HL-60/S4 treated with phorbol 12-myristate 13-acetate at 8.2 ng/mL for 4 days and 3 days (cell line): ENCODE results near the gene VDR.

ENCODE experiments used
- in situ Hi-C: fragments of 300-500 bp; cut with MboI; formaldehyde crosslinking; loops from 2 replicates; pipeline ENCODE4 v1.15.0; 2022; ENCODE audit warnings: low sequenced_read_pairs

The VDR gene

DNA sequence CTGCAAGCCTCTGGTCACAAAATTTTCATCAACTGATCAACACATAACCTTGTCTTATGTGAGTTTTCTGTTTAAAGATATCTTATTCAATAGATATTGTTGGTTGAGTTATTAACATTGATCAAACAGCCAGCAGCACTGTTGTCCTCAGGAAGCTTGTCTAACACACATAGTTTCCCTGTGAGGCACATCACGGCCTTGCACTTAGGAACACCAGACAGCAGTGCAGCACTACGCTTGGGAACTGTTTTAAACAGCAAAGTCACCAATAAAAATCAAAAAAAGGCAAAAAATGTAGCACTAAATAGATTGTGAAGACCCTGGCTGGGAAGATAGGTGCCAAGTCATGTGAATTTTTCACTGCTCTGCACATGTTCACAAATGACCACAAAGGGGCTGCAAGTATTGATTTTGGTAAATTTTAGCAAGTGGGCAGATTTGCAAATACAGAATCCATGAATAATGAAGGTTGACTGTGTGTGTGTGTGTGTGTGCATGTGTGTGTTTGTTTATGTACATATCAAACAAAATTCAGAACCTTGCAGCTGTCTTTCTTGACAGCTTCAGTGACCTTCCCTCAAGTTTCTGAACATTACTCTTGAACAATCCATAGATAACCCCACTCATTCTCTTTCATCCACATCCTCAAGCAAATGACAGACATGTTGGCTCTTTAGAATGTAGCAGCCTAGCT lies 28.9 kb downstream of the VDR start:
- in situ Hi-C loops: no loop called here

DNA sequence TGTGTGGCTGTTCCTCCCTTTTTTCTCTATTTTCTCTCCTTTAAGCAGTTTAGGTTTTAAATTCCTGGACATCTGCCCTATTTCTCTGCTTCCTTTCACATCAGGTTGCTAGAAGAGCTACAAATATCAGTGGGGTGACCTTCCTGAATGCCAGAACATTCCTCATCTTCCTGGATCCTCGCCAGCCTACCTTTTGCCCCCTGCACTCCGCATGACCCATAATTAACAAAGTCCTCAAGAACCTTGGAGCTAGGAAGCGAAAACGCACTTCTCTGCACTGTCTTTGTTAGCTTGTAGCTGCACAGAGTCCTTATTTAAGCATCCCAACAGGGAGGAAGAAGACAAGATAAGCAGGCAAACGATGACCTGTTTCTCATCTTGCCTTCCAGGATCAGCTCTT lies 30.5 kb downstream of the VDR start:
- in situ Hi-C loops: no loop called here

DNA sequence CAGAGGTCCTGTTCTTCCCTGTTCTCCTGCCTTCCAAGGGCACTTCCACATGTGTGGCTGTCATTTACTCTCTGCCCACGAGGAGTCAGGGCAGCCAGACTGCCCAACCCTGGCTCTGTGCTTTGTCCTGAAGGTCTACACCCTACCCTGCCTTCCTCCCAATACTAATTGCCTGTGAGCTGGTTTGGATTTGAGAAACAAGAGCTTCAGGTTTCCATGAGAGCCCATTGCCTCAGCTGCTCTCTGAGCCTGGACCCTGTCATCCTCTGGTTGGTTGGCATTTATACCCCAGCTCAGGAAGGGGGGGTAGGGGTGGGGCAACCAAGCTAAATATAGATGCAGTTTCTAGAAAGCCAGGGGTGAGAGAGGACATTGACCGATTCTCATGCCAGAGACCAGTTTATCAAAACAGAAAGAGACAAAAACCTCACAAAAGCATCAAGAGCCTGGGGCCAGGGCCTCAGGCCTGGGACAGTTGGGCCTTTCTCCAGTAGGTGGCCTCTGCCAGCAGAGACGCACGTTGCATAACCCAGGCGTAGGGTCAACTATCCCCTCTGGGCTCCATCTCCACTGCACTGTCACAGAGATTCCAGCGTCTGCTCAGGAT lies 34.5 kb downstream of the VDR start:
- in situ Hi-C loops: no loop called here

DNA sequence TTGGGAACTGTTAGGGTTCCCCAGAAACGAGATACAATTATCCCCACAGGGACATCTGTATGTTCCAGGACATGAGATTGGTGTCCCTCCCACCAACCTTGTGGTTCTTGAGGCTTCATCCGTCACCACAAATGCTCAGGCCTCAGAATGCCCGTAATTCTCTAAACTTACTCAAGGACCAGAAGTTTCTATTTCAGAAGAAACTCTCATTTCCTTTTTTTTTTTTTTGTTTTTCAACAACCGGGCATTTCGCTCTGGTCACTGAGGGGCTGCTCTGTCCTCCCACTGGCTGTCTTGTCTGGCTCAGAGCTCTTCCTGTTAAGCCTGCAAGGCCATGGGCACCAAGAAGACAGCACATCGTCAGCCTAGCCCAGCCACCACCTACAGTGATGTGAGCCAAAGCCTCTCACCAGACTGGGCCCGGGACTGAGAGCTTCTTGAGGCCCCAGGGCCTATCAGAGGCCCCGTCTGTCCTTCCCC lies 36.2 kb downstream of the VDR start:
- in situ Hi-C loops: no loop called here

DNA sequence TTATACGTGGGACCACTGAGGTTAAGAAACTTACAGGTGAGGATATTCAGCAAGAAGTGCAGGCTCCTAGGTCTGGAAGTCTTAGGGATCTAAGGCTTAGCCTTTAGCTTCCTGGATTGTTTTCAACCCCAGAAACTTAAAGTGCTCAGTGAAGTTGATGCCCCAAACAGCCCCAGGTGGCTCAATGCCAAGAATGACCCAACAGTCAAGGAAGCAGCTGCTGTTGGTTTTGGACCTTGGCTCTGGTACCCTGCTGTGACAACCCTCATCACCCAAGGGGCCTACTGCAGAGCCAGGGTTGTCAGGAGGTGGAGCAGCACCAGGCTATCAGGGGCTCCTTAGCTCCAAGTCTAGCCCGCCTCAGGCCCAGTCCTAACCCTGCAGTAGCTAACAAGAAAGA lies 36.8 kb downstream of the VDR start:
- in situ Hi-C loops: no loop called here

DNA sequence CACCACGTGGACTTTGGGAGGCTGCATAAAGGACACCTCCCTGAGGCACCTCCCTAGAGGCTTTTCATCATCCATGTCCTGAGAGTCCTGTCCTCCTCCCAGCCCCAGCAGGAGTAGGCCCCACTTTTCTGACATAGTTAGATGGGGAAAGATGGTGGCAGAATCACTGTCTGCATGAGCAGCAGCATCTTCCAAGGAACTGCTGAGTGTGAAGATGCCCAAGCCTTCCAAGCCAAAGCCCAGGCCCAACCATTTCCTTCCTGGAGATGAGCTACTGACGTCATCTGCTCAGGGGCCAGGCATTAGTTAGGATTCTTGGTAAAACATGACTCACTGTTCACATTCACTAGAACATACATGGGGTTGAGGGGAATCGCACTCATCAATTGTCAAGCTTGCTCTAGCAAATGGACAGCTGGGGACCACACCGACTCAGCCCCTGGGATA lies 37.3 kb downstream of the VDR start:
- in situ Hi-C loops: no loop called here

DNA sequence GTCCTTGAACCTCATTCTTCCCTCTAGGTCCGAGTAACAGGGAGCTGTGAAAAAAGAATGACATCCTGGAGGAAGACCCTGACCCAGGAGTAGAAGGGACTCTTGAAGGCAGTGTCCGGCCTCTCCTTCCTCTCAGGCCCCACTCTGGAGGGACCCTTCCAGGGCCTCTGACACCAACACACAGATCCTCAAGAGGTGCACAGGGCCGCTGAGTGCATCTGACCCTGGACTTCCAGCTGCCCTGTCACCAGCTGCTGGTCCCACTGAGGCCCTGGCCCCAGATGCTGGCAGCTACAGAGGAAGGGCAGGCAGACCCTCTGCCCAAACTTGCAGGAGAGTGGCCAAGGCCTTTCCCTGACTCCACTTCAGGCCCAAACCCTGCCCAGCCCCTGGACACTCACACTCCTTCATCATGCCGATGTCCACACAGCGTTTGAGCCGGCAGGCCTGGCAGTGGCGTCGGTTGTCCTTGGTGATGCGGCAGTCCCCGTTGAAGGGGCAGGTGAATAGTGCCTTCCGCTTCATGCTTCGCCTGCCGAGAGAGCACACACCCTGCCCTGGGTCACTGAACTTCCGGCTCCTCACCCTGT lies 40.1 kb downstream of the VDR start:
- in situ Hi-C loops: no loop called here

DNA sequence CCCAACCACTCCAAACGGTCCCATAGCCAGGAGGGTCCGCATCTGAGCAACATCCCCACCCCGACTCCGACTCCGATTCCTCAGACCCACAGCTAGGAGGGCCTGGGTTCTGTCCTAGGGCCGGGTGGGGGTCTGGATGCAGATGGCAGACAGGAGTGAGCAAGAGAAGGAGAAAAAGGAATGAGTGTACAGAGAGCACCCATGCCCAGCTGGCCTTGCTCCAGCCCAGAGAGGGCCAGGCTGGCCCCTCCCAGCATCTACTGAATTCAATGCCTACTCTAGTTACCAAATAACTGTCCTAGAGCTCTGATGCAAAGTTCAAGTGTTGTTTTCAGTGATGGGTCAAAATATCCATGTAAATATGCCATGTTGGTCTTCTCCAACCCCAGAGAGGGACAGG lies 40.8 kb downstream of the VDR start:
- in situ Hi-C loops: no loop called here

DNA sequence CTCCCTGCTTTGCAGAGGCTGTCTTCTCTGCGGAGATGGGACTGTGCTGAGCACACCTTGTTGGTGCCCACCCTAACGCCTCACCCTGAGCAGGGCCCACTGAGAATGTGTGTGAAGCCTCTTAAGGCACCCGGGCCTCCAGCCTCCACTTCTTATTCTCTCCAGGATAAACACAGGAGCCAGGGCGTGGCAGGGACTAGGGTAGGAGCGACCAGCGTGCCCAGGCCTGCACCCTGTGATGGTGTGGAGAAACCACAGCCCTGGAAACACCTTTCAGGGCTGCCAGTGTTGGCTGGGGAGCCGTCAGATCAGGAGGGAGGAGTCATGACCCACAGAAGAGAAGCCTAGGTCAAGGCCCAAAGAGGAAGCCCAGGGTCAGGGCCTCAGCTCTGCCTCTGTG lies 41.3 kb downstream of the VDR start:
- in situ Hi-C loops: no loop called here

DNA sequence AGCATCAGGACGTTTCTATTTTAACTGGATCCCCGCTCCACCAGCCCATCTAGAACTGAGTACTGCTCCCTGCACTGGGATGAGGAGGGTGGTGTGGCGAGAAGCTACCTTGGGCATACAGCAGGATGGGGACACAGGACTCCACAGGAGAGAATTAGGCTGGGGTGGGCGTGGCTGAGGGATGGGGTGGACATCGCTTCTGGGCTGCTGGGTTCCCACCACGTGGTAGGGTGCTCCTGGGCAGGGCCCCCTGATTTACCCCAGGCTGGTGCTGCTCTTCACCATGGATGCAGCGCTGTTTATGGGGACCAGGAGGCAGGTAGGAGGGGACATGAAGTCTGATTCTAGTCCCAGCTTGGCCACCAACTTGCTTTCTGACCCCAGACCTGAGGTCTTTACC lies 41.9 kb downstream of the VDR start:
- in situ Hi-C loops: no loop called here

DNA sequence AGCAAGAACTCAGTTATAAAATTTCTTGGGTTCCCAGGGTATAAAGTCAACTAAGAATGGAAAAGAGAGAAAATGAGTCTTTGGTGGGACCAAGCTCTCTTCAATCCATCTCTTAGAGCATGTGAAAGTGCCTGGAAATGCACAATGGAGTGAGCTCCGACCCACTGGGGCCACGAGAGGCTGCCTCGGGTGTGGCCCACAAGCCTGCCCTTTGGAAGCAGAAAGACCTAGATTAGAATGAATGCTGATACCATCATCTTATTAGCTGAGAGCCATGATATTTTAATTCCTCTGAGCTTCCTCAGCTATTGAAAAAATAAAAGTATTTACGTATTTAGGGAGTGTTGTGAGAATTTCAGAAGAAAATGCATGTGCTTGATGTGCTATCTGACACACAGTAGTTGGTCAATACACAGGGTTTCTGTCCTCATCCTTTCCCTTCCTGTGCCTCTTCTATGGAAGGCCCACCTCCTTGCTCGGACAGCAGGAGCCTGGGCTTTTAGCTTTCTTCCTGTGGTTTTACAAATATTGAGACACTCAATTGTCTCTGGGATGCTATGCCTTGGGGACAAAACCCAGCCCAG lies 42.5 kb downstream of the VDR start:
- in situ Hi-C loops: no loop called here

DNA sequence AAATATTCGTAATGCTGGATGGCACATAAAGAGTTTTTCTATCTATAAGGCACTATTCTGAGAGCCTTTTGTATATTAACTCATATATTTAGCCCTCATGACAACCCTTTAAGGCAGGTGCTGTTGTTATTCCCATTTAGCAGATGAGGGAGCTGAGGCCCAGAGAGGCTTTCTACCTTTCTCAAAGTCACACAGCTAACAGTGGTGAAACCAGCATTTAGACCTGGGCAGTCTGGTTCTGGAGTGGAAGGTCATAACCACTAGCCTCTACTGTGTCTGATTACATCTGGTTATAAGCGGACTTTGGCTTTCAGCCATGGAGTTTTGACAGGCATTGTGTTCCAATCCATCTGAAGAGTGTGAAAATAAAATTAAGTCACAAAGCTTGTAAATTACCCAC lies 43.9 kb downstream of the VDR start:
- in situ Hi-C loops: no loop called here

DNA sequence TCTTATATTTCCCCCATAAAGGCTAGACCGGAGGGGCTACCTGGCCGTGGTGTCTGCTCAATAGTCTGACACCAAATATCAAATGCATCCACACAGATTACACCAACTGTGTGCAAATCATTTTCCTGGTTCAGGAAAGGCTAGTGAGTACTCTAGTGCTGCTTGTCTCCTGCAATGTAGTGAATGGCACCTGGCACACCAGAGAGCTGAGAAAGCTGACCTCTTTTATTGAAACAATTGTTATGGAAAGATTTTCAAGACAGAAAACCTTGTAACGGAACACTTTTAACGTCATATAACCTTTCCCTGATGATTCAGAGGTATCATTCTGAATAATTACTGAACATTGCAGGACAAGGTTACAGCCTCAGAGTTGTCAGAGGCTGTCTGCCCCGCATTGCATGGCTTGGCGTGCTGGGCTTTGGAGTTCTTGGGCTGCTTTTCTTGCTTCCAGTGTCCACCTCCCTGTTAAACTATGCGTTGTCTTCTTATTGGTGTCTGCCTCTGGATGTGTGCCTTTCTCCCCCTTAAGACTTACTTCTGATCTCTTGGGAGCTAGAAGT lies 44.4 kb downstream of the VDR start:
- in situ Hi-C loops: no loop called here

DNA sequence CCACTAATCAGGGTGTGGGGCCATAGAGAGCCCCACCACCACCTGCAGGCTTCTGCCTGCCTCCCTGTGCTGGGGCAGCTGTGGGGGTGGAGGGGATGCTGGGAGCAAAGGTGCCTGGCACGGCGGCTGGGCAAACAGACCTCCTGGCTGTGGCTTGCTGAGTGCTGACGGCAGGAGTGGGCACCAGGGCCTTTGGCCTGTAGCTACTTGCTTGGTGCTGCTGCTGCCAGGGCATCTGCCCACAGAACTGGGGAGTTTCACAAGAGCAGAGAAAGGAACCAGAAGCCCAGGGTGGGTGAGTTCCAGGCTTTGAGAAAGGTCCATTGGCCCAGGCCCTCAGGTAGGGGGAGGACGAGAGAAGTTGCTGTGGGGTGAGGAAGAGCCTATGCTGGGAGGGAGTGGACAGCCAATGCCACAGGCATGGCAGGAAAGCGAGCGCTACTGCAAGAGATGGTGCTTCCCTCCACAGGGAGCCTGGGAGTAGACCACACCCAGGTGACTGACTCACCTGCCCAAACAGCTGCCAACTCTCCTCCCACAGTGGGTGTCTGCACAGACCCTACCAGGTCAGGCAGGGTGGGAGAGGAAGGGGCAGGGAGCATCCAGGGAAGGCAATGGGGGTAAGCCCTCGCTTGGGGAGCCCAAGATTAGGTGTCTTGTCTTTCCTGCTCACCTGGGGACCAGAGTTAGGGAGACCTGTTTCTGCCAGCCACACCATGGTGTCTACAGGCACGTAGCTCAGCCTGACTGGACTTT lies 46.1 kb downstream of the VDR start:
- in situ Hi-C loops: no loop called here

DNA sequence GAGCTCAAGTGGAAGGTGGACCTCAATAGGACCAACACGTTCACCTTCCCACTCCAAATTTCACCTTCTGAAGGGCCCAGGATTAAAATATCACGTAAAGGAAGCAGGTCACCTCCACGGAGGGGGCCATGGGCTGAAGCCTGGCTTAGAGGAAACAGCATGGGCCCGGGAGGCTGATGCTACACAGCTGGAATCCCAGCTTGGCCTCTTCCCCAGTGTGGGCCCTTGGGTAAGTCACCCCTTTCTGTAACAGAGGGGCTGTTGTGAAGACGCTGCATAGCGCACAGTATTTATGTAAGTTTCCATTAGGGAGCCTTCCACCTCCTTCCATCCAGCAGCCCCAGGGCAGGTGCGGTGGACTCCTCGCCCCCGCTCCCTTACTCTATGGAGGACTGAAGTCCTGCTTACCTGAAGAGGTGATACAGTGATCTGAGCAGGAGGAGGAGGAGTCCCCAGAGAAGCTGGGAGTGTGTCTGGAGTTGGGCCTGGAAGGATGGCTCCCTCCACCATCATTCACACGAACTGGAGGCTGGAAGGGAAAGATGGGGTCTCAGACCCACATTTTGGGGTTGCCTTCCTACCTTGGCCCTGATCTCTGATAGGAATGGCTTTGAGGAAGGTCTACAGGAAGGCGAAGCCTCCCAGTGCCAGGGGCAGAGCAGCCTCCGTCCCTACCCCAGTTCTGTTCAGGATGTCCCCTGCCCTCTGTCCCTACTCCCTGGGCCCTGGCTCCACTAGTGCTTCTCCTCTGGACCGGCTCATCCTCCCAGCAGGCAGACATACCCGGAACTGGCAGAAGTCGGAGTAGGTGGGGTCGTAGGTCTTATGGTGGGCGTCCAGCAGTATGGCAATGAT lies 47.8 kb downstream of the VDR start:
- in situ Hi-C loops: no loop called here

DNA sequence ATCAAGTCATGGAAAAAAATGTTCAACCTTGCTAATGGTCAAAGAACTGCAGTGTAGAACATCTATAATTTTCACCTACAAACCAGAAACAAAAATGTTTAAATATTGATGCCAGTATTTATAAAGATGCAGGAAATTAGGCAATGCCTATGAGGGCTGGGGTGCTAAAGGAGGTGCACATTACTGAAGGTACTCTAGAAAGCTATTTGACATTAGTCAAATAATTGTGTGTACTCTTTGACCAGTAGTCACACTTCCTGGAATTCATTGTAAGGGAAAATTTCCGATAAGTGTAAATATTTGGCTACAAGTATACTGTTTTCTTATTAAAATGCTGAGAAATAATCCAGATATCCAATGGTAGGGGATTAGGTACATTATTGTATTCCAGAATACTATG lies 48.7 kb downstream of the VDR start:
- in situ Hi-C loops: no loop called here

DNA sequence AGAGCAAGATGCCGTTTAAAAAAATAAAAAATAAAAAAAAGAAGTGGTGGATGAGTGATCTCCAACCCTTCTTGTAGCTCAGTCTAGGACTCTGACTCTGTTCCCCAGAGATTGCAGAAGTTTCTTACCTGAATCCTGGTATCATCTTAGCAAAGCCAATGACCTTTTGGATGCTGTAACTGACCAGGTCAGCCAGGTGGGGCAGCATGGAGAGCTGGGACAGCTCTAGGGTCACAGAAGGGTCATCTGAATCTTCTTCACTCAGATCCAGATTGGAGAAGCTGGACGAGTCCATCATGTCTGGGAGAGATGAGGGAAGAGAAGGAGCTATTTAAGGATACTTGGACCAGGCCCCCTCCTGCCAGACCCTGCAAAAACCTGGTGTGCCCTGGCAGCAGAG lies 49.3 kb downstream of the VDR start:
- in situ Hi-C loops: no loop called here

DNA sequence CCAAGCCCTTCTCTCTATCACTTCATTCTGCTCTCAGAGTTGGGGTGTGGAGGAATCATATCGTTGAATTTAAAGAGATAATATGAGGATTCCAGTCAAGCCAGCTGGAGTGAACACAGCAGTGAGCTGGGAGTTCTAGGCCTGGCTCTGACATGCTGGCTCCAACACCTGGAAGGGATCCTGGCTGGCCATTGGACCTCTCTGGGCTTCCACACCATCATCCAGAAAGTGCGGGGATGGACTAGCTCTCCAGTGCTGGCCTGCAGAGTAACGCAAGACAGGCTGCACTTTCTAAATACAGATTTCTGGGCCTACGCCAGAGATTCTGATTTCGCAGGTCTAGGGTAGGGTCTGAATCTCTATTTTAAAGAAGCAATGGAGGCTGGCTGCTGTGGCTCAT lies 50.3 kb downstream of the VDR start:
- in situ Hi-C loops: no loop called here

DNA sequence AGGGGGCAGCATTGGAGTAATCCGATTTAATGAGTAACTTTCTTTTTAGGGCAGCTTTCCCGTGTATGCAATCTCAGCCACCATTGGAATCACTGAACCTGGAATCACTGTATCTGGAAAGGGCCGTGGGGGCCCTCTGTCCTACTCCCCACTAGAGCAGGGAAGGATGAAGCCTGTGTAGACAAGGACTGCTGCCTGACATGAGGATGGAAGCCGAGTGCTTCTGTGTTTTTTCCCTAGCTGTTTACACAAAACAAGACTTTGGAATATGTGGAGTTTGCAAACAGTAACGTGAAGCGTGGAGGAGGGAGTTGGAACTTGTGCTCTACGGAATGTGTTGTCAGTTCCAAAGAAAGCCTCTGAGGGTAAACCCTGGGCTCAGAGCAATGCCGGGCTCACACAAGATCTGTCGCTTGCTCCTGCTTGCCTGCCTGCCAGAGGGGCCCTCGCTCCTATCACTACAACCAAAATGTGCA lies 52.7 kb downstream of the VDR start:
- in situ Hi-C loops: no loop called here
